A673 (cell line): ENCODE data around the gene C1orf159. TPM values are rescaled to one million over a fixed set of nuclear protein-coding genes. Genes with fewer than 3 reads are reported as not detected.

ENCODE experiments used
- BruUV-seq: library from RNA; stranded (reverse); fragments of 400-500 nt; replicated peaks from 2 replicates; lab custom pipeline; 2021; lab: Mats Ljungman, UMichigan
- CTCF ChIA-PET: fragments of 300-600 bp; sonication (Branson Sonifier 250); formaldehyde crosslinking; loops from one replicate; lab custom pipeline; 2022; ENCODE audit warnings: antibody characterized with exemption; lab: Charles Lee
- POLR2A ChIA-PET: fragments of 300-600 bp; sonication (Branson Sonifier 250); formaldehyde crosslinking; loops from one replicate; lab custom pipeline; 2022; ENCODE audit warnings: antibody characterized with exemption; ENCODE audit not compliant: low non-redundant PET; lab: Charles Lee
- DNase-seq: peaks from one replicate; pipeline ENCODE4 v3.0.0-alpha.2; 2015; ENCODE audit warnings: low spot score
- H3K27ac ChIP-seq: fragments of 200-600 bp; sonication (generic); 2 replicates; pipeline ENCODE4 v1.5.1; 2016; ENCODE audit warnings: mixed run types, low read depth, mild to moderate bottlenecking, mixed read lengths, antibody characterized with exemption, low read length; ENCODE audit not compliant: poor library complexity, severe bottlenecking
- H3K27me3 ChIP-seq: fragments of 200-600 bp; sonication (generic); replicated peaks from 2 replicates; pipeline ENCODE4 v1.6.1; 2017; ENCODE audit warnings: mixed run types, low read depth, mild to moderate bottlenecking, mixed read lengths, antibody characterized with exemption, low read length; ENCODE audit not compliant: insufficient read depth, poor library complexity
- H3K36me3 ChIP-seq: fragments of 200-600 bp; sonication (generic); 2 replicates; pipeline ENCODE4 v1.6.1; 2016; ENCODE audit warnings: mixed run types, mild to moderate bottlenecking, mixed read lengths, antibody characterized with exemption, low read length; ENCODE audit not compliant: insufficient read depth, poor library complexity, severe bottlenecking
- H3K4me1 ChIP-seq: fragments of 200-600 bp; sonication (generic); 2 replicates; pipeline ENCODE4 v1.6.1; 2017; ENCODE audit warnings: mixed run types, mild to moderate bottlenecking, mixed read lengths, antibody characterized with exemption, low read length; ENCODE audit not compliant: insufficient read depth, poor library complexity, severe bottlenecking
- H3K4me3 ChIP-seq: fragments of 200-600 bp; sonication (generic); 2 replicates; pipeline ENCODE4 v1.5.1; 2016; ENCODE audit warnings: low read depth, mixed run types, mild to moderate bottlenecking, mixed read lengths, low read length; ENCODE audit not compliant: poor library complexity, severe bottlenecking
- H3K9me3 ChIP-seq: fragments of 200-600 bp; sonication (generic); 2 replicates; pipeline ENCODE4 v1.6.1; 2016; ENCODE audit warnings: mixed run types, low read depth, mild to moderate bottlenecking, mixed read lengths, antibody characterized with exemption, low read length; ENCODE audit not compliant: poor library complexity, severe bottlenecking
- CTCF ChIP-seq: fragments of 300-800, 200-600 bp; sonication (generic); conservative IDR thresholded peaks from 2 replicates; pipeline ENCODE4 v1.5.1; 2017; ENCODE audit warnings: low read depth, mild to moderate bottlenecking, antibody characterized with exemption, low read length, moderate library complexity, mixed read lengths
- EZH2 ChIP-seq: fragments of 200-600 bp; sonication (generic); IDR thresholded peaks from 2 replicates; pipeline ENCODE4 v1.6.1; 2017; ENCODE audit warnings: borderline replicate concordance, low read depth, mild to moderate bottlenecking, mixed read lengths, antibody characterized with exemption, low read length; ENCODE audit not compliant: poor library complexity, severe bottlenecking
- intact Hi-C: fragments of 100-400 bp; cut with micrococcal nuclease; formaldehyde crosslinking; loops from one replicate; pipeline ENCODE4 v1.10.0; 2022; ENCODE audit not compliant: unreplicated experiment
- total RNA-seq: library from RNA; stranded (reverse); gene quantifications from 2 replicates; pipeline ENCODE4 v1.2.3, GENCODE V29; 2021

C1orf159 gene
- total RNA-seq, 1 experiment from 2014 or later: 26.8 TPM

GRCh38 chr1:1164361-1164700 is 48.4 kb upstream of the C1orf159 start:
- DNase-seq: no peak
- CTCF ChIA-PET: no interaction called here
- no peaks in the 10 kb centered on the region for H3K27me3 ChIP-seq
- BruUV-seq: no TSS peak
- POLR2A ChIA-PET: no interaction called here
- TF ChIP-seq EZH2 (no peak), CTCF (no peak)
- peaks cover 3% of the 10 kb centered on the region for H3K4me1 ChIP-seq
- no peak overlapping the region for H3K27ac ChIP-seq
- intact Hi-C loops: no loop called here
- no peaks in the 10 kb centered on the region for H3K9me3 ChIP-seq
- H3K36me3 ChIP-seq: no peaks in the 10 kb centered on the region
- no peak overlapping the region for H3K4me3 ChIP-seq

- Histone ChIP-seq H3K4me1 (peaks cover 2% of the 10 kb centered on the region), H3K27me3 (no peaks in the 10 kb centered on the region), H3K4me3 (no peak overlapping the region), H3K9me3 (no peaks in the 10 kb centered on the region), H3K27ac (no peak overlapping the region), H3K36me3 (no peaks in the 10 kb centered on the region)
- BruUV-seq: no TSS peak
- CTCF ChIA-PET: no interaction called here
- POLR2A ChIA-PET: interaction anchor here (0.6 kb wide), 1 partner anchor 212 kb away, joined by 3 read pairs; the partner anchor contains the start of gene AURKAIP1
- intact Hi-C loops: no loop called here
- no peak for DNase-seq
- TF ChIP-seq EZH2 (no peak), CTCF (no peak)
These were observed 47.7 kb upstream of the C1orf159 start for GRCh38 chr1:1163538-1164070.

- Histone ChIP-seq H3K36me3 (no peaks in the 10 kb centered on the region), H3K4me3 (no peak overlapping the region), H3K27ac (no peak overlapping the region), H3K4me1 (peaks cover 9% of the 10 kb centered on the region), H3K27me3 (no peaks in the 10 kb centered on the region), H3K9me3 (no peaks in the 10 kb centered on the region)
- intact Hi-C loops: no loop called here
- TF ChIP-seq EZH2 (no peak), CTCF (no peak)
- ChIA-PET CTCF (no interaction called here), POLR2A (no interaction called here)
- no peak for DNase-seq
- BruUV-seq: no TSS peak
These were observed 47.0 kb upstream of the C1orf159 start for GRCh38 chr1:1162597-1163537.
